PC-3 (cell line): ENCODE data around the gene DRC1. TPM values are rescaled to one million over a fixed set of nuclear protein-coding genes. Genes with fewer than 3 reads are reported as not detected.
"Not testable (repeated sequence)": the region's sequence is repeated elsewhere in the genome, so short reads cannot be mapped to it uniquely, and the experiment has no call there.

Experiments
- ATAC-seq: fragments of 200-7000 bp; cut with Tn5 transposase; 2 replicates; pipeline ENCODE4 v1.9.1; 2020; ENCODE audit warnings: mild to moderate bottlenecking, moderate library complexity
- BruUV-seq: library from RNA; stranded (reverse); fragments of 400-500 nt; replicated peaks from 2 replicates; lab custom pipeline; 2021; lab: Mats Ljungman, UMichigan
- CTCF ChIA-PET: fragments of 300-600 bp; sonication (Branson Sonifier 250); formaldehyde crosslinking; loops from one replicate; lab custom pipeline; 2022; ENCODE audit warnings: antibody characterized with exemption; lab: Charles Lee
- POLR2A ChIA-PET: fragments of 300-600 bp; sonication (Branson Sonifier 250); formaldehyde crosslinking; loops from one replicate; lab custom pipeline; 2022; ENCODE audit warnings: antibody characterized with exemption; ENCODE audit not compliant: unreplicated experiment; lab: Charles Lee
- DNase-seq: peaks from one replicate; pipeline ENCODE4 v3.0.0-alpha.2; 2015
- H2AFZ ChIP-seq: fragments of 300-600 bp; sonication (generic); 2 replicates; pipeline ENCODE4 v1.6.0; 2016; ENCODE audit warnings: antibody characterized with exemption, low read length
- H3F3A ChIP-seq: fragments of 300-600 bp; sonication (generic); one replicate; pipeline ENCODE4 v1.6.0; 2017; ENCODE audit warnings: antibody characterized with exemption, low read length, control low read depth, mild to moderate bottlenecking; ENCODE audit not compliant: unreplicated experiment
- H3K27ac ChIP-seq: fragments of 300-600 bp; sonication (generic); 2 replicates; pipeline ENCODE4 v1.5.1; 2016; ENCODE audit warnings: mild to moderate bottlenecking, low read length
- H3K27me3 ChIP-seq: fragments of 300-600 bp; sonication (generic); 2 replicates; pipeline ENCODE4 v1.6.1; 2016; ENCODE audit warnings: low read length, mixed read lengths
- H3K36me3 ChIP-seq: fragments of 300-600 bp; sonication (generic); 2 replicates; pipeline ENCODE4 v1.6.1; 2016; ENCODE audit warnings: low read depth, mixed run types, low read length, mixed read lengths
- H3K4me1 ChIP-seq: fragments of 300-600 bp; sonication (generic); 2 replicates; pipeline ENCODE4 v1.5.1; 2016; ENCODE audit warnings: low read length; ENCODE audit not compliant: insufficient read depth
- H3K4me2 ChIP-seq: fragments of 300-600 bp; sonication (generic); 2 replicates; pipeline ENCODE4 v1.6.0; 2016; ENCODE audit warnings: low read length
- H3K4me3 ChIP-seq: fragments of 300-600 bp; sonication (generic); 2 replicates; pipeline ENCODE4 v1.5.1; 2016; ENCODE audit warnings: mild to moderate bottlenecking, low read length, mixed read lengths
- H3K79me2 ChIP-seq: fragments of 300-600 bp; sonication (generic); 2 replicates; pipeline ENCODE4 v1.6.1; 2017; ENCODE audit warnings: low read length, mixed read lengths
- H3K9ac ChIP-seq: fragments of 300-600 bp; sonication (generic); 2 replicates; pipeline ENCODE4 v1.6.0; 2016; ENCODE audit warnings: mild to moderate bottlenecking, low read length
- H3K9me2 ChIP-seq: fragments of 300-600 bp; sonication (generic); replicated peaks from 2 replicates; pipeline ENCODE4 v1.6.1; 2016; ENCODE audit warnings: mixed run types, low read length, mixed read lengths
- H3K9me3 ChIP-seq: fragments of 300-600 bp; sonication (generic); 2 replicates; pipeline ENCODE4 v1.6.1; 2016; ENCODE audit warnings: low read length, mixed read lengths
- H4K20me1 ChIP-seq: fragments of 300-600 bp; sonication (generic); 2 replicates; pipeline ENCODE4 v1.6.1; 2016; ENCODE audit warnings: low read length, mixed read lengths
- EZH2 ChIP-seq: fragments of 300-600 bp; sonication (generic); IDR thresholded peaks from one replicate; pipeline ENCODE4 v1.6.1; 2017; ENCODE audit warnings: antibody characterized with exemption, mild to moderate bottlenecking, low read length; ENCODE audit not compliant: unreplicated experiment
- EZH2phosphoT487 ChIP-seq: fragments of 300-600 bp; sonication (generic); IDR thresholded peaks from 2 replicates; pipeline ENCODE4 v1.6.1; 2018; ENCODE audit warnings: mild to moderate bottlenecking, antibody characterized with exemption, low read length, borderline replicate concordance
- intact Hi-C: fragments of 100-400 bp; cut with micrococcal nuclease; formaldehyde crosslinking; loops from 2 replicates; pipeline ENCODE4 v1.9.0; 2023
- total RNA-seq: library from RNA; depleted of rRNA; stranded (reverse); fragments of >200 nt; gene quantifications from 2 replicates; pipeline ENCODE4 v1.2.3, GENCODE V29; 2014
- TF ChIP-seq, protein P1 (sequence below): fragments of 300-600 bp; sonication (generic); conservative IDR thresholded peaks from 2 replicates; pipeline ENCODE4 v1.5.1; 2017; ENCODE audit warnings: antibody characterized with exemption, low read depth, mild to moderate bottlenecking, low read length

The DRC1 gene
- total RNA-seq, 1 experiment from 2014 or later, result not detected

DNA sequence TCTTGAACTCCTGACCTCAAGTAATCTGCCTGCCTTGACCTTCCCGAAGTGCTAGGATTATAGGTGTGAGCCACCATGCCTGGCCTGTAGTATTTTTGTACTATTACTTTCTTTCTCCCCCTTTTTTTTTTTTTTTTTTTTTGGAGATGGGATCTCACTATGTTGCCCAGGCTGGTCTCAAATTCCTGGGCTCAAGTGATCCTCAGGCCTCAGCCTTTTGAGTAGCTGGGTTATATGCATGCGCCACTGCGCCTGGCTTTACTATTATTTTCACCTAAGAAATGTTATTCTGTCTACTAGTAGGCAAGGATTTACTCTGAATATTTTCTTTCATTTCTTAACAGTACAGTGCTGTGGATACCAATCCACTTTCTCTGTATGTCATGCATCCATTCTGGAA, 37.8 kb upstream of the DRC1 start:
- Histone ChIP-seq H3K27ac (no peak overlapping the region), H3K9ac (no peak overlapping the region), H3K9me2 (no peaks in the 10 kb centered on the region), H3K27me3 (no peaks in the 10 kb centered on the region), H4K20me1 (peaks cover 13% of the 10 kb centered on the region), H3K9me3 (no peaks in the 10 kb centered on the region), H2AFZ (no peak overlapping the region), H3K4me3 (no peak overlapping the region), H3K79me2 (peaks cover 67% of the 10 kb centered on the region), H3K4me1 (peaks cover 14% of the 10 kb centered on the region), H3K36me3 (peaks cover 22% of the 10 kb centered on the region), H3K4me2 (no peak overlapping the region), H3F3A (no peaks in the 10 kb centered on the region)
- DNase-seq (no peak), ATAC-seq (no peak)
- CTCF ChIA-PET, result no interaction called here
- intact Hi-C loops, result no loop called here
- TF ChIP-seq EZH2phosphoT487, result no peak
- no peak for TF ChIP-seq EZH2
- TF ChIP-seq, protein P1, sequence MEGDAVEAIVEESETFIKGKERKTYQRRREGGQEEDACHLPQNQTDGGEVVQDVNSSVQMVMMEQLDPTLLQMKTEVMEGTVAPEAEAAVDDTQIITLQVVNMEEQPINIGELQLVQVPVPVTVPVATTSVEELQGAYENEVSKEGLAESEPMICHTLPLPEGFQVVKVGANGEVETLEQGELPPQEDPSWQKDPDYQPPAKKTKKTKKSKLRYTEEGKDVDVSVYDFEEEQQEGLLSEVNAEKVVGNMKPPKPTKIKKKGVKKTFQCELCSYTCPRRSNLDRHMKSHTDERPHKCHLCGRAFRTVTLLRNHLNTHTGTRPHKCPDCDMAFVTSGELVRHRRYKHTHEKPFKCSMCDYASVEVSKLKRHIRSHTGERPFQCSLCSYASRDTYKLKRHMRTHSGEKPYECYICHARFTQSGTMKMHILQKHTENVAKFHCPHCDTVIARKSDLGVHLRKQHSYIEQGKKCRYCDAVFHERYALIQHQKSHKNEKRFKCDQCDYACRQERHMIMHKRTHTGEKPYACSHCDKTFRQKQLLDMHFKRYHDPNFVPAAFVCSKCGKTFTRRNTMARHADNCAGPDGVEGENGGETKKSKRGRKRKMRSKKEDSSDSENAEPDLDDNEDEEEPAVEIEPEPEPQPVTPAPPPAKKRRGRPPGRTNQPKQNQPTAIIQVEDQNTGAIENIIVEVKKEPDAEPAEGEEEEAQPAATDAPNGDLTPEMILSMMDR, result no peak
- POLR2A ChIA-PET, result no interaction called here
- BruUV-seq, result no TSS peak

DNA sequence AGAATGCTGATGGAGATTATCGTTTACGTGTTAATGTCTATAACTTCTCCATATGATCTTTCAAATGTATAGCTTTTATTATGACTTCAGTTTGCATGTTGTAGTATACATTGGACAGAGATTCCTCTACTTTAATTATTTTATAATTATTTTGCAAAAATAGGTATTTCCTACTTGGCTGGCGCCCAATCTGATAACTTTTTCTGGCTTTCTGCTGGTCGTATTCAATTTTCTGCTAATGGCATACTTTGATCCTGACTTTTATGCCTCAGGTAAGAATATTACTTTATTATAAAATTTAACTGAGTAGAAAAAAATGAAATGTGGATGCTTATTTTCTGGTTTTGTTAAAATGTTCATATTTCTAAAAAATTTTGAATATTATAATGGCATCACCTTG, 37.1 kb upstream of the DRC1 start:
- Histone ChIP-seq H4K20me1 (peaks cover 13% of the 10 kb centered on the region), H3K9me2 (no peaks in the 10 kb centered on the region), H3K27ac (no peak overlapping the region), H3K4me2 (no peak overlapping the region), H3F3A (no peaks in the 10 kb centered on the region), H2AFZ (no peak overlapping the region), H3K4me3 (no peak overlapping the region), H3K9me3 (no peaks in the 10 kb centered on the region), H3K27me3 (no peaks in the 10 kb centered on the region), H3K79me2 (peaks cover 60% of the 10 kb centered on the region), H3K9ac (no peak overlapping the region), H3K4me1 (peaks cover 14% of the 10 kb centered on the region), H3K36me3 (peaks cover 25% of the 10 kb centered on the region)
- POLR2A ChIA-PET, result no interaction called here
- BruUV-seq, result no TSS peak
- TF ChIP-seq EZH2phosphoT487 (no peak), EZH2 (no peak)
- TF ChIP-seq, protein P1, result no peak
- CTCF ChIA-PET, result no interaction called here
- ATAC-seq (no peak), DNase-seq (no peak)
- intact Hi-C loops, result no loop called here

DNA sequence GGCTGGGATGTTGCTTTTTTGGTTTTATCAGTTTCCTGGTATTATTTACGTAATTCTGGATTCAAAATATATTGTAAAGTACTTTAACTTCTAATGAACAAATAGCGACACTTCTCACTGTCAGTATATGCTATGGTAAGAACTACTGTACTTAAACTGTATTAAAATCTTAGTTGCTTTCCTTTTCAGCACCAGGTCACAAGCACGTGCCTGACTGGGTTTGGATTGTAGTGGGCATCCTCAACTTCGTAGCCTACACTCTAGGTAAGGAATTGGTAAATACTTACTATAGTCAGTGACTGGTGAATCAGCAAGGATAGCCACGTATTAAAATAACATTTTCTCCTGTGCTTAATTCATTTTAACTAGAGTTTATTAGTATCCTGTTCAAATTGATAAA, 34.8 kb upstream of the DRC1 start:
- ChIA-PET POLR2A (interaction anchor here (0.6 kb wide), 1 partner anchor 575 kb away, joined by 3 read pairs; no protein-coding TSS in a partner anchor), CTCF (no interaction called here)
- no peak overlapping the region for H3K9ac ChIP-seq
- BruUV-seq, result no TSS peak
- H2AFZ ChIP-seq, result no peak overlapping the region
- intact Hi-C loops, result no loop called here
- ATAC-seq, result no peak
- H3K4me3 ChIP-seq, result no peak overlapping the region
- no peak overlapping the region for H3K4me2 ChIP-seq
- no peaks in the 10 kb centered on the region for H3K9me2 ChIP-seq
- peaks cover 13% of the 10 kb centered on the region for H4K20me1 ChIP-seq
- H3F3A ChIP-seq, result no peaks in the 10 kb centered on the region
- H3K27ac ChIP-seq, result no peak overlapping the region
- H3K79me2 ChIP-seq, result peaks cover 37% of the 10 kb centered on the region
- DNase-seq, result no peak
- peaks cover 25% of the 10 kb centered on the region for H3K36me3 ChIP-seq
- H3K4me1 ChIP-seq, result peaks cover 14% of the 10 kb centered on the region
- TF ChIP-seq, protein P1, result no peak
- TF ChIP-seq EZH2 (no peak), EZH2phosphoT487 (no peak)
- H3K27me3 ChIP-seq, result no peaks in the 10 kb centered on the region
- H3K9me3 ChIP-seq, result no peaks in the 10 kb centered on the region

DNA sequence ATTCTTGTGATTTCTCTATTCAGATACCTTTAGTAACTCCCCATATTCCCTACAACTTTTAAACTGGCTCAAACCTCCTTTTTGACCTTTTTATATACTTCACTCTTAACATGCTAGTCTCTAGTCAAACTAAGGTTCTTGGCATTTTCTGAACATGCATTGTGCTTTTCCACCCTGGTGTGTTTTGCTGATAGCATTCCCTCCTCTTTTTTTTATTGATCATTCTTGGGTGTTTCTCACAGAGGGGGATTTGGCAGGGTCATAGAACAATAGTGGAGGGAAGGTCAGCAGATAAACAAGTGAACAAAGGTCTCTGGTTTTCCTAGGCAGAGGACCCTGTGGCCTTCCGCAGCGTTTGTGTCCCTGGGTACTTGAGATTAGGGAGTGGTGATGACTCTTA, 32.1 kb upstream of the DRC1 start:
- BruUV-seq, DNase-seq, H3K79me2 ChIP-seq, H2AFZ ChIP-seq, H3K9me3 ChIP-seq, CTCF ChIA-PET, H3K27ac ChIP-seq, intact Hi-C loops, POLR2A ChIA-PET, ATAC-seq, H3F3A ChIP-seq, H3K4me3 ChIP-seq, H3K9me2 ChIP-seq, H3K9ac ChIP-seq, H3K4me1 ChIP-seq, H4K20me1 ChIP-seq, H3K4me2 ChIP-seq, H3K27me3 ChIP-seq: not testable (repeated sequence)
- peaks cover 30% of the 10 kb centered on the region for H3K36me3 ChIP-seq

DNA sequence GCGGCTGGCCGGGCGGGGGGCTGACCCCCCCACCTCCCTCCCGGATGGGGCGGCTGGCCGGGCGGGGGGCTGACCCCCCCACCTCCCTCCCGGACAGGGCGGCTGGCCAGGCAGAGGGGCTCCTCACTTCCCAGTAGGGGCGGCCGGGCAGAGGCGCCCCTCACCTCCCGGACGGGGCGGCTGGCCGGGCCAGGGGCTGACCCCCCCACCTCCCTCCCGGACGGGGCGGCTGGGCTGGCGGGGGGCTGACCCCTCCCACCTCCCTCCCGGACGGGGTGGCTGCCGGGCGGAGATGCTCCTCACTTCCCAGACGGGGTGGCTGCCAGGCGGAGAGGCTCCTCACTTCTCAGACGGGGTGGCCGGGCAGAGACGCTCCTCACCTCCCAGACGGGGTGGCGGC, 30.8 kb upstream of the DRC1 start:
- H3K27me3 ChIP-seq, H3F3A ChIP-seq, H3K4me1 ChIP-seq, ATAC-seq, H3K9me2 ChIP-seq, H4K20me1 ChIP-seq, H3K79me2 ChIP-seq, H2AFZ ChIP-seq, H3K4me3 ChIP-seq, POLR2A ChIA-PET, H3K9ac ChIP-seq, CTCF ChIA-PET, DNase-seq, BruUV-seq, H3K9me3 ChIP-seq, H3K27ac ChIP-seq, intact Hi-C loops, H3K4me2 ChIP-seq: not testable (repeated sequence)
- peaks cover 29% of the 10 kb centered on the region for H3K36me3 ChIP-seq
